GM10248 (cell line): Measurements from ENCODE around the gene RREB1.

Source experiments
- CTCF ChIA-PET: fragments of 300-600 bp; sonication (Branson Sonifier 250); formaldehyde crosslinking; extraction: SDS; loops from one replicate; lab custom pipeline; 2021; ENCODE audit warnings: antibody characterized with exemption; lab: Yijun Ruan, JAX
- POLR2A ChIA-PET: fragments of 350-650 bp; sonication (Branson Sonifier 250); formaldehyde crosslinking; extraction: SDS; loops from one replicate; lab custom pipeline; 2020; ENCODE audit warnings: antibody characterized with exemption; lab: Yijun Ruan, JAX
- DNase-seq: peaks from one replicate; pipeline ENCODE4 v3.0.0; 2012; ENCODE audit errors: extremely low spot score
- CTCF ChIP-seq: IDR thresholded peaks from 2 replicates; pipeline ENCODE4 v1.5.1; 2012; ENCODE audit warnings: mild to moderate bottlenecking, low read depth; ENCODE audit errors: extremely low read depth, missing control alignments, control extremely low read depth

The RREB1 gene

GRCh38 chr6:7169296-7169721 is 61.5 kb downstream of the RREB1 start:
- DNase-seq: no peak
- POLR2A ChIA-PET: no interaction called here
- CTCF ChIA-PET: interaction anchor here (0.9 to 1.8 kb wide), 5 partner anchors 8 to 74 kb away, joined by 3 to 7 read pairs (median 4); no protein-coding TSS in a partner anchor
- TF ChIP-seq CTCF: no peak

- DNase-seq: no peak
- POLR2A ChIA-PET: no interaction called here
- CTCF ChIA-PET: interaction anchor here (0.9 to 1.4 kb wide), 5 partner anchors 8 to 73 kb away, joined by 3 to 7 read pairs (median 3); no protein-coding TSS in a partner anchor
- TF ChIP-seq CTCF: no peak
Observed at GRCh38 chr6:7170117-7170732, 62.5 kb downstream of the RREB1 start.

- TF ChIP-seq CTCF: no peak
- ChIA-PET CTCF (interaction anchor here (1.3 to 1.4 kb wide), 2 partner anchors 10 to 37 kb away, joined by 3 read pairs; no protein-coding TSS in a partner anchor), POLR2A (no interaction called here)
- DNase-seq: no peak
Observed at GRCh38 chr6:7171119-7171518, 63.4 kb downstream of the RREB1 start.

GRCh38 chr6:7171733-7172132 is 64.0 kb downstream of the RREB1 start:
- ChIA-PET POLR2A (no interaction called here), CTCF (interaction anchor here (1.0 to 1.3 kb wide), 2 partner anchors 10 to 12 kb away, joined by 3 read pairs; no protein-coding TSS in a partner anchor)
- TF ChIP-seq CTCF: no peak
- no peak for DNase-seq

GRCh38 chr6:7172649-7173048 is 64.9 kb downstream of the RREB1 start:
- TF ChIP-seq CTCF: no peak
- no peak for DNase-seq
- ChIA-PET CTCF (interaction anchor here (1.0 kb wide), 2 partner anchors 10 to 11 kb away, joined by 3 read pairs; no protein-coding TSS in a partner anchor), POLR2A (no interaction called here)

- DNase-seq: no peak
- ChIA-PET POLR2A (no interaction called here), CTCF (interaction anchor here (1.2 kb wide), 1 partner anchor 15 kb away, joined by 3 read pairs; no protein-coding TSS in a partner anchor)
- TF ChIP-seq CTCF: no peak
Observed at GRCh38 chr6:7173843-7174503, 66.2 kb downstream of the RREB1 start.
